Parathyroid adenoma (tissue), 2 donors: ENCODE measurements around the gene ARRB2.

Experiments used
- H2AFZ ChIP-seq: fragments of 300-600 bp; sonication (generic); one replicate; pipeline ENCODE4 v1.7.0; 2017; ENCODE audit warnings: antibody characterized with exemption, mild to moderate bottlenecking
- H3K27ac ChIP-seq: fragments of 300-600 bp; sonication (generic); one replicate; pipeline ENCODE4 v1.7.0; 2017
- H3K27me3 ChIP-seq: fragments of 300-600 bp; sonication (generic); one replicate; pipeline ENCODE4 v1.7.0; 2017; ENCODE audit warnings: low read length; ENCODE audit not compliant: control insufficient read depth, insufficient read depth
- H3K36me3 ChIP-seq: fragments of 300-600 bp; sonication (generic); one replicate; pipeline ENCODE4 v1.7.0; 2017; ENCODE audit warnings: low read length; ENCODE audit not compliant: control insufficient read depth, insufficient read depth
- H3K4me1 ChIP-seq: fragments of 300-600 bp; sonication (generic); one replicate; pipeline ENCODE4 v1.7.0; 2017; ENCODE audit warnings: control low read depth
- H3K4me2 ChIP-seq: fragments of 300-600 bp; sonication (generic); one replicate; pipeline ENCODE4 v1.7.0; 2017; ENCODE audit warnings: low read length
- H3K4me3 ChIP-seq: fragments of 300-600 bp; sonication (generic); one replicate; pipeline ENCODE4 v1.7.0; 2017; ENCODE audit warnings: low read depth, low read length
- H3K79me2 ChIP-seq: fragments of 300-600 bp; sonication (generic); one replicate; pipeline ENCODE4 v1.7.0; 2017; ENCODE audit warnings: control low read depth
- H3K9ac ChIP-seq: fragments of 300-600 bp; sonication (generic); one replicate; pipeline ENCODE4 v1.7.0; 2017; ENCODE audit warnings: mild to moderate bottlenecking
- H3K9me3 ChIP-seq: fragments of 300-600 bp; sonication (generic); one replicate; pipeline ENCODE4 v1.7.0; 2017; ENCODE audit warnings: low read length; ENCODE audit not compliant: control insufficient read depth
- TF ChIP-seq, protein P1 (sequence below): fragments of 300-600 bp; sonication (generic); IDR thresholded peaks from one replicate; pipeline ENCODE4 v1.7.0; 2017; ENCODE audit warnings: antibody characterized with exemption, mild to moderate bottlenecking
- donor health status: primary hyperparathyroidism.

Gene ARRB2

DNA sequence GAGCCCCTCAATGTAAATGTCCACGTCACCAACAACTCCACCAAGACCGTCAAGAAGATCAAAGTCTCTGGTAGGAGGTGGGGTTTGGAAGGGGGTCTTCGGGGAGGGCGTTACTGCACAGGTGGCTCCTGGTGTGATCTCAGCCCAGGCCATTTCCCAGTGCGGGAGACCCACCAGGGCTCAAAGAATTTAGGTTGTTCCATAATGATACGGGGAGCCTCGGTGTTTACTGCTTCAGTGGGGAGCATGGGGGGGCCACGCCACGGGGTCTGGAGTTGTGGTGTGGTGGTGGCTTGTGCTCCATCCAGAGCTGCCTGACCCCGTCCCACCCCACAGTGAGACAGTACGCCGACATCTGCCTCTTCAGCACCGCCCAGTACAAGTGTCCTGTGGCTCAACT lies 7.8 kb downstream of the ARRB2 start:
- Histone ChIP-seq H3K27me3 (no peaks in the 10 kb centered on the region), H3K9ac (no peak overlapping the region), H3K4me2 (no peak overlapping the region), H3K4me3 (no peak overlapping the region), H3K36me3 (no peaks in the 10 kb centered on the region), H3K79me2 (no peaks in the 10 kb centered on the region), H3K27ac (no peak overlapping the region), H3K4me1 (no peaks in the 10 kb centered on the region), H2AFZ (no peak overlapping the region), H3K9me3 (no peaks in the 10 kb centered on the region)
- TF ChIP-seq, protein P1, sequence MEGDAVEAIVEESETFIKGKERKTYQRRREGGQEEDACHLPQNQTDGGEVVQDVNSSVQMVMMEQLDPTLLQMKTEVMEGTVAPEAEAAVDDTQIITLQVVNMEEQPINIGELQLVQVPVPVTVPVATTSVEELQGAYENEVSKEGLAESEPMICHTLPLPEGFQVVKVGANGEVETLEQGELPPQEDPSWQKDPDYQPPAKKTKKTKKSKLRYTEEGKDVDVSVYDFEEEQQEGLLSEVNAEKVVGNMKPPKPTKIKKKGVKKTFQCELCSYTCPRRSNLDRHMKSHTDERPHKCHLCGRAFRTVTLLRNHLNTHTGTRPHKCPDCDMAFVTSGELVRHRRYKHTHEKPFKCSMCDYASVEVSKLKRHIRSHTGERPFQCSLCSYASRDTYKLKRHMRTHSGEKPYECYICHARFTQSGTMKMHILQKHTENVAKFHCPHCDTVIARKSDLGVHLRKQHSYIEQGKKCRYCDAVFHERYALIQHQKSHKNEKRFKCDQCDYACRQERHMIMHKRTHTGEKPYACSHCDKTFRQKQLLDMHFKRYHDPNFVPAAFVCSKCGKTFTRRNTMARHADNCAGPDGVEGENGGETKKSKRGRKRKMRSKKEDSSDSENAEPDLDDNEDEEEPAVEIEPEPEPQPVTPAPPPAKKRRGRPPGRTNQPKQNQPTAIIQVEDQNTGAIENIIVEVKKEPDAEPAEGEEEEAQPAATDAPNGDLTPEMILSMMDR = no peak

DNA sequence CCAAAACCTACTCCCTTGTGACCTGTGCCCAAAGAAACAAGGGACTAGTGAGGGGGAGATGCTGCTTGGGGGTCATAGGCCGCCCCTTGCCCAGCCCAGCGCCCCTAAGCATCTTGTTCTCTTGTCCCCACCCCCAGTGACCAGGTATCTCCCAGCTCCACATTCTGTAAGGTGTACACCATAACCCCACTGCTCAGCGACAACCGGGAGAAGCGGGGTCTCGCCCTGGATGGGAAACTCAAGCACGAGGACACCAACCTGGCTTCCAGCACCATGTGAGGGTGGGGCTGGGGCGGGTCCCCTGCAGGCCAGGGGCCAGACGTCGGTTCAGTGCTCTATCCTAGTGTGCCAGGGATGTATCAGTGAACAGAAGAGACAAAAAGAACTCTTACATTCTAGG lies 8.7 kb downstream of the ARRB2 start:
- Histone ChIP-seq H3K4me1 (no peaks in the 10 kb centered on the region), H3K36me3 (no peaks in the 10 kb centered on the region), H3K4me2 (no peak overlapping the region), H3K79me2 (no peaks in the 10 kb centered on the region), H3K27ac (no peak overlapping the region), H3K9me3 (no peaks in the 10 kb centered on the region), H3K27me3 (no peaks in the 10 kb centered on the region), H3K4me3 (no peak overlapping the region), H2AFZ (no peak overlapping the region), H3K9ac (no peak overlapping the region)
- TF ChIP-seq, protein P1 = no peak

DNA sequence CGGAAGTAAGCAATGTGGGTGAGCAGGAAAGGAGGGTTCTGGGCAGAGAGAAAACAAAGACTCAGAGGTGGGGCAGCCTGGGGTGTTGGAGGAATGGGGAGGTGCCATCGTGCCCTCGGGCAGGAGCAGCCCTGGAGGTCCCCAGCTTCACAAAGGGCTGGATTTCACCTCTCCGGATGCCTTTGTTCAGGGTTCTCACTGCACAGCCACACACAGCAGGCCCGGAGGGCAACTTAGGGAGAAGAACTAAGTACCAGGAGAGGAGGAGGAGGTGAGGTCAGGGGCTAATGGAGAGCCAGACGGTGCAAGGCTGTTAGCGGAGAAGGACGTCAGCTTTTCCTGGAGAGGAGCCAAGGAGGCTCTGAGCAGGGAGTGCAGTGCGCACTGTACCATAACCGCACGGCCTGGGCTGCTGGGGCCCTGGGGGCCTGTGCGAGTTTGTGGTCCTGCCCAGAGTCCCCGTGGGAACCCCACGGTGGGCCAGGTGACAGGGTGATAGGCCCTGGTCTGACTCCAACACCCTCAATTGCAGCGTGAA lies 9.3 kb downstream of the ARRB2 start:
- no peak overlapping the region for H2AFZ ChIP-seq
- H3K4me2 ChIP-seq = no peak overlapping the region
- H3K27ac ChIP-seq = no peak overlapping the region
- H3K4me3 ChIP-seq = no peak overlapping the region
- no peaks in the 10 kb centered on the region for H3K9me3 ChIP-seq
- no peaks in the 10 kb centered on the region for H3K4me1 ChIP-seq
- no peaks in the 10 kb centered on the region for H3K27me3 ChIP-seq
- H3K79me2 ChIP-seq = no peaks in the 10 kb centered on the region
- no peaks in the 10 kb centered on the region for H3K36me3 ChIP-seq
- no peak overlapping the region for H3K9ac ChIP-seq
- TF ChIP-seq, protein P1 = no peak

DNA sequence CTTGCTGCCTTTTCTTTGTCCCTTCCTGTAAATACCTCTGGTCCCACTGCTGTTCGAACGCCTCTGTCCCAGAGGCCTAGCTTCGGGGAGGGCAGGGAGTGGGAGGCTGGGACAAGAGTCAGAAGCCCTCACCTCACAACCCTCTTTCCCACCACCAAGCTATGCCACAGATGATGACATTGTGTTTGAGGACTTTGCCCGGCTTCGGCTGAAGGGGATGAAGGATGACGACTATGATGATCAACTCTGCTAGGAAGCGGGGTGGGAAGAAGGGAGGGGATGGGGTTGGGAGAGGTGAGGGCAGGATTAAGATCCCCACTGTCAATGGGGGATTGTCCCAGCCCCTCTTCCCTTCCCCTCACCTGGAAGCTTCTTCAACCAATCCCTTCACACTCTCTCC lies 10.4 kb downstream of the ARRB2 start:
- Histone ChIP-seq H3K27ac (no peak overlapping the region), H3K27me3 (no peaks in the 10 kb centered on the region), H3K36me3 (no peaks in the 10 kb centered on the region), H2AFZ (no peak overlapping the region), H3K4me3 (no peak overlapping the region), H3K9ac (no peak overlapping the region), H3K9me3 (no peaks in the 10 kb centered on the region), H3K4me2 (no peak overlapping the region), H3K4me1 (no peaks in the 10 kb centered on the region), H3K79me2 (no peaks in the 10 kb centered on the region)
- TF ChIP-seq, protein P1 = no peak
